NCI-H82 (cell line): ENCODE data around the gene MUC5B.
"Not testable (repeated sequence)": the region's sequence is repeated elsewhere in the genome, so short reads cannot be mapped to it uniquely, and the experiment has no call there.

Experiments used
- DNase-seq: peaks from one replicate; lab custom pipeline; 2025; lab: John Stamatoyannopoulos, UW

MUC5B gene

DNA sequence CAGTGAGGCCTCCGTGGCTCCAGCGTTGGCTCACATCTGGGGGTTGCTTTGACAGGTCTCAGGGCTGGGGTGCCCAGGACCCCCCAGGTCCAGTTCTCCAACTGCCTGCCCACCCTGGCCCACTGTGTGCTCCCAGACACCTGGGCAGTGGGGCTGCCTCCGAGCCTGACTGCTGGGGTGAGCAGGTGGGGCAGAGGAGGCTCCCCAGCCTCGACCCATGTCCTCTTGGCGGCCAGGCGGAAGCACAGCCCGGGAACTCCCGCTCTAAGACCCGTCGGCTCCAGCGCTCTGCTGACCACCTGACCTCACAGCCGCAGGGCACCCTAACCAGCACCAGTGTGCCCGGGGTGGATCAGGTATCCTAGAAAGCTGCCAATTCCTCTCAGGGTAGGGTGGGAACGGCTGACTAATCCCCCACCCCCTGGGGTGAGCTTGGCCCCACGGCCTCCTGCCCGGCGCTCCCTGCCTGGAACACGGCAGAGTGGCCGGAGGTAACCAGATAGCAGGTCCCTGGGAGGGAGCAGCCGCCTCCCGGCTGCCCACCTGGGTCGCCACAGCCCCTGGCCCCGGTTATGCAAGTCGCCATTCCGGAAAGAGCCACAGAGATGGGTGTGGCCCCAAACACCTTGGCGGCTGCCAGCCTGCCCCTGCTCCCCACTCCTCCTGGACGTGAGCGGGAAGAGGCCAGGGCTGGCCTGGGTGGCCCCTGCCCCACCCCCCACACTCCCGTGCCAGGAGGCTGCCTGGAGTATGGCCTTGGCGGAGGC lies 19.2 kb upstream of the MUC5B start:
- no peak for DNase-seq

DNA sequence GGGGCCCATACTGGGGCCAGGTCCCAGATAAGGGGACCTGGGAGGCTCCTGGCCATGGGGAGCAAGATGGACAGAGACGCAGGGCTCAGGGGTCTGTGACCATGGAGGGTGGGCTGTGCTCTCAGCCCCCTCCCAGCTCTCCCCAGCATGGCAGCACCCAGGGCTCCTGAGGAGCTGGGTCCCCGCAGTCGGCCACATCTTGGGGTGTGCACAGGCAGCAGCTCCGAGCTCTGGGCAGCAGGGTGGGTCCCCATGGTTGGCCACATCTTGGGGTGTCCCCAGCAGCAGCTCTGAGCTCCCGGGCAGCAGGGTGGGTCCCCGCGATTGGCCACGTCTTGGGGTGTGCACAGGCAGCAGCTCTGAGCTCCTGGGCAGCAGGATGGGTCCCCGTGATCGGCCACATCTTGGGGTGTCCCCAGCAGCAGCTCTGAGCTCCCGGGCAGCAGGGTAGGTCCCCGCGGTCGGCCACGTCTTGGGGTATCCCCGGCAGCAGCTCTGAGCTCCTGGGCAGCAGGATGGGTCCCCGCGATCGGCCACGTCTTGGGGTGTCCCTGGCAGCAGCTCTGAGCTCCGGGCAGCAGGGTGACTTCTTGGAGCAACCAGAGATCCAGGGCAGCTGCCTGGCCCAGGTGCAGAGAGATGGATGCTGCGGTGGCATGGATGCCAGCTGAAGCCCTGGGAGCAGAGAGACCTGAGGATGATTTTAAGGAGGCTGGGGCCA lies 18.3 kb upstream of the MUC5B start:
- no peak for DNase-seq

DNA sequence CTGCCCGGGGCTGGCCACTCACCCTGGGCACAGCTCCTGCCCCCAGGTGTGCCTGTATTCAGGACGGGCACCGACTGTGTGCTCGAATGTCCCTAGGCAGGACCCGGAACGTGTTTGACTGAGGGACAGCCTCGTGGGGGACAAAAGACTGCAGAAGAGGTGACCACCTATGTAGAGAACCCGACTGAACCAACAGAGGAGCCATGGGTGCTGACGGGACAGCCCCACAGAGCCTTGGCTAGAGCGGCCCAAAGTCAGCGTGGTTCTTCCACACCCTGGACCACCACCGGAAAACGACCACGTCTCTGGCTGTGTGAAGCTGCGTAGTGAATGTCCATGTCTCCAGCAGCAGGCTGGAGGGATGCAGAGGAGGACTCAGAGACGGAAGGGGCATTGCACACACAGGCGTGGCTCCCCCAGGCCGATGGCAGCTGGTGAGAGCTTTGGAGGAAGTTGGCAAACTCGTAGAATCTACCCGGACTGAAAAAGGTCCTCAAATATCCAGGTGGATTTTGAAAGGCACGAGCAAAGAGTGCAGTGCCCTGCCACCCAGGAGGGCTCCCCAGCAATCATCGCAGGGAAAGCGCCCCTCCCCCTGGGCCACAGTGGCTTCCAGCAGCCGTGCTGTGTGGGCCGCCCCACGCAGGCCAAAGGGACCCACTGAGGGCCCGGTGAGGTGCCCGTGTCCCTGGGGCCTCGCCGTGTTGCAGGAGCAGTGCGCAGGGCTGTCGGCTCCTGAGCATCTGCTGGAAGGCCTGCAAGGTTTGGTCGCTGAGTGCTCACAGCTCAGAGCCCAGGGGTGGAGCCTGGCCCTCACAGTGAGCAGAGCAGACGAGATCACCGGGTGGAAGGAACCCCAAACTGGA lies 17.5 kb upstream of the MUC5B start:
- no peak for DNase-seq

DNA sequence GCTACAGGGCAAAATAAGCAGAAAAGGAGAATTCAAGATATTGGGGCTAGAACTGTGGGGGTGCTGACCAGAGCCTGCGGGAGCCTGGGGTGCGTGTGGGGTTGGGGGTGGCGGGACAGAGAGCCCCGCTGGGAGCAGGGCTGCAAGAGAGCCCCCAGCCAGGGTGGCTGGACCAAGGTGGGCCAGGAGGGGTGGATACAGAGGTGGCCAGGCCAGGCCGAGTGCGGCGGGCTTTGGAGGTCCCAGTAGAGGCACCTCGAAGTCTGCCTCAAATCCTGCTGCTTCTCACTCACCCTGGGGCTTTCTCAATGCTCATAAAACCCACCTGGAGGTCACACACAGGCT lies 16.9 kb upstream of the MUC5B start:
- DNase-seq, result no peak

DNA sequence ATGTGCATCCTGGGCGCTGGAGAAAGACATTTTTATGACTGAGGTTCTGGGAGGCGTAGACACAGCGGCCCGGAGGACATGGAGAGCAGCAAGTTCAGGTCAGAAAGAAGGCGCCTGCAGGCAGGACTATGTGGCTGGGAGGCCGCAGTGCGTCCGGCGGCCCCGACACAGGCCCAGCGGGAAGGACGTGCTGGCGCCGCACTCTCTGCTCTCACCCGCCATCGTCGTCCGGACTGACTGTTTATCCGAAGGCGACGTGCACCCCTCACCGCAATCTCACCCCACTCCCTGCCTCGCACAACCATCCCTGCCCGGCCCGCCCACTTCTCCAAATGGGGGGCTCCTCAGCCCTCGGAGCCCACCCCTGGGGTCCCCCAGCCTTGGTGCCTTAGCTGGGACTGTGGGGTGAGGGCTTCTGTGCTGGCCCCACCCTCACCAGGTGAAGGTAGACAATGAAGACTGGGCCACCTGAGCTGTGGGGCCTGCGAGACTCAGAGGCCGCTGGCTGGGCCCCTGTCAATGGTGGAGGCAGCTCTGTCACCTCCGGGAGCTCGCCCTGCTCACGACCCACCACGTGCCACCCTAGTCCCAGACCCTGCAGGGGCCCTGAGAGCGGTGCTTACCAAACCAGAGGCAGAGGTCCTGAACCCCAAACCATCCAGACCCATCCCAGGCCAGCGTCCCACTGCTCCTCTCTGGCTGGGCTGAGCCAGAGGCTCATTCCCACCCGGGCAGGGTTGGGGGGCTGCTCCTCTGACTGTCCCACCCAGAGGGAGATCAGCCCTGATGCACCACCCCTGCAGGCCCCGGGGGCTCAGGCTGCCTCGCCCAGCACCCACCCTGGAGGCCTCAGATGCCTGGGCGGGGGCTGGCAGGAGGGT lies 16.2 kb upstream of the MUC5B start:
- DNase-seq, result no peak

DNA sequence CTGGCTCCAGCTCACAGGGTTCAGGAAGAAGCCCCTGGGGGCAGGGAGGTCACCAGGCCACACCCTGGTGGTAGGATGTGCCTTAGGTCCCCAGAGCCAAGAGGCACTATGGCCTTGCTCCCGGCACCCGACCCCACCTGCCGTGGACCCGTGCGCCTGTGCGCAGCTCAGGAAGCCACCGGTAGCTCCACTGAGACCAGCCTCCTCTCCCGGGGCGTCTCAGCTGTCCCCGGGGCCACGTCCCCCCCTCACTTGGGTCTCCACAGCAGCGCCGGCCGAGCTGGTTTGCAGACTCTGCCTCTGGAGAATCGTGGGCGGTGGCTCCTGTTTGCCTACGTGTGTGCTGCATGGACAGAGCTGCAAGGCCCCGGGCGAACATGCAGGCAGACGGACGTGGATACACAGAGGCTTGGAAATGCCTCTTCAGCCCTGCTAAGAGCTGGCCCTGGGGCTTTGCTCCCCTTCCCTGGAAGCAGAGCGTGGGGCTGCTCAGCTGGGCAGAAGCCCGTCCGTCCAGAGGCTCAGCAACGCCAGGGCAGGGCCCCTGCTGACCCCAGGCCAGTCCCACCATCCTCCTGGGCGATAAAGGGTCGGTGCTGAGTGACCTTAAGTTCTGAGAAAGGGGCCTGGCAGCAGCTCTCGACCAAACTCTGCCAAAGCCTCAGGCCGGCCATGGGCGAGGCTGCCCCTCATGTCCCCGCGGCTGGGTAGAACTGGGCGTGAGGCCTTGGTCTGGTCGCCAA lies 15.3 kb upstream of the MUC5B start:
- DNase-seq, result no peak

DNA sequence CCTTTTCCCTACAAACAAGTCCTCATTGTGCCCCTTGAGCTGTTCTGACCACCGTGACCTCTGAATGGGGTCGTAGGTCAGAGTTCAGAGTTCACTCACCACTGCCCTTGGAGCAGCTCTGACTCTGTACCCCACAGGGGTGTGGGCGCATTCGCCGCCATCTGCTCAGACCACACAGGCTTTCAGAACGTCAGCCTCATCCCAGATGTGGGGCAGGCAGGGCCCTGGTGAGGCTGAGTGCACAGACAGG lies 14.8 kb upstream of the MUC5B start:
- DNase-seq, result no peak

DNA sequence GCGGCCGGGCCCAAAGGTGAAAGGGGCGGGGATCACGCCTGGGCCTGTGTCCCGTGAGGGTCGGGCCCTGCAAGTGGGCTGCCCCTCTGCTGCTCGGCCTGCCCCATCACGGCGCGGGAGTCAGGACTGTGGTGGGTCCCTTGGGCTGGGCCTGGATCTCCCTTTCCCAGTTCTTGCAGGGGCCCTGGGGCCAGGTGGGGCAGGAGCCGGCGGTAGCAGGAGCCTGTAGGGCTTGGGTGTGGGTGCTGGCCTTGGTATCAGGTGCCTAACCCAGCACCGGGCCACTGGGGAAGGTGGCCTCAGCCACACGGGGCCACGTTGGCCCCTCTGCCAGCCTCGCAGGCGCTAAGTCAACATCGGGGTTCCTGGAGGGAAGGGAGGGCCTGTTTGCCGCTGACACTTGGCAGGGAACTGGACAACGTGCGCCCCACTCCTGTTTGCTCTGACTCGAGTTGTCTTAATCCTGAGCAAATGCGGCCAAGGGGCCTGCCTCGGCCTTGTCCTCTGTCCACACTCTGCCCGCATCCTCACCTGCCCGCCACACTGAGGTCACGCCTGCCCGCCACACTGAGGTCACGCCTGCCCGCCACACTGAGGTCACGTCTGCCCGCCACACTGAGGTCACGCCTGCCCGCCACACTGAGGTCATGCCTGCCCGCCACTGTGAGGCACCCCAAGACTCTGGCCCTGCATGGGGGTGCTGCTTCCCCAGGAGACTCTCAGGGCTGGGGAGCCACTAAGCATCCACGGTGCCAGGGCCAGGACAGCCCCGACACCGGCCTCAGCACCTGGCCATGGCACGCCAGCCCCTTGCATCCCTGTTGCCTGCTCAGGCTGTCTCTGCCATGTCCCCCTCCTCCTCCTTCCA lies 14.2 kb upstream of the MUC5B start:
- DNase-seq, result no peak

DNA sequence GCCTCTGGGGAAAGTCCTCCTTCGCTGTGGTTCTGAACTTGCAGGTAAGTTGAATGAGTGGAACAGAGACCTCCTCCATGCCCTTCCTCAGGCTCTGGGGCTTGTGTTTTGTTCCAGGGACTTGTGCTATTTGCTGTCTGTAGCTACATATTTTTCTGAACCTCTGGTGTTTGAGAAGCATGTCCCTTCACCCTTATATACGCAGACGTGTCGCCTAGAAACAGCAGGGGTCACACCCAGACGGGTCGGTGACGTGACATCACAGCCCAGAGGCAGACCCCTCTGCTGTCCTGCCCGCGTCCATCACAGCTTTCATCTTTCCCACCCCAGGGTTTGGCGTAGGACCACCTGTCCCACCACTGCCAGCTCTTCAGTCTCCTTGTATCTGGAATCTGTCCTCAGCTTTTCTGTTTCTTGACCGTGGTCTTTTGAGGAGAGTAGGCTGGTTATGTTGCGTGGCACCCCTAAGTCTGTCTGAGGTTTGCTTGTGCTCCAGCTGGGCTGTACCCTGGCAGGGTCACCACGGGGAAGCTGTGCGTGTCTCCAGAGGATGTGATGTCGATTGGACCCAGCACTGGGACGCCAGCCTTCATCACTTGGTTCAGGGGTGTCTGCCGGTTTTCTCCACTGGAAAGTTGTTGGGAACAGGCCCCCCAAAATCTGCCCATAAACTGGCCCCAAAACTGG lies 13.4 kb upstream of the MUC5B start:
- DNase-seq, result no peak

DNA sequence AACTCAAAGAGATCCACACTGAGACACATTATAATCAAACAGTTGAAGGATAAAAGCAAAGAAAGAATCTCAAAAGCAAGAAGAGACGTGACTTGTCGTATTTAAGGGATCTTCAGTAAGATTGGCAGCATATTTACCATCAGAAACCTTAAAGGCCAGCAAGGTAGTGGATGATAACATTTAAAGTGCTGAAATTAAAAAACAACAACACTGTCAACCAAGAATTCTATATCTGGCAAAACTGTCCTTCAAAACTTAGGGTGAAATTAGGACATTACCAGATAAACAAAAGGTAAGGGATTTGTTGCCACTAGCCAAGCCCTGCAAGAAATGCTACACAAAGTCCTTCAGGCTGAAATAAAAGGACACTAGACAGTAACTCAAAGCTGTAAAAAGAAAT lies 11.0 kb upstream of the MUC5B start:
- no peak for DNase-seq

DNA sequence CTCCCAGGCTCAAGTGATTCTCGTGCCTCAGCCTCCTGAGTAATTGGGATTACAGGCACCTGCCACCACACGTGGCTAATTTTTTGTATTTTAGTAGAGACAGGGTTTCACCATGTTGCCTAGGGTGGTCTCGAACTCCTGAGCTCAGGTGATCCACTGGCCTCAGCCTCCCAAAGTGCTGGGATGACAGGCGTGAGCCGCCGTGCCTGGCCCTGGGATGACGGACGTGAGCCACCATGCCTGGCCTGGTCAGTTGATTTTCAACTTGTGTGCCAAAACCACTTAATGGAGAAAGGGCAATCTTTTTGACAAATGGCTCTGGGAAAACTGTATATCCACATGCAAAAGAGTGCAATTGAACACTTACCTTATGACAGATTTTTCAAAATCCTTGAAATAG lies 7.0 kb upstream of the MUC5B start:
- not testable (repeated sequence) for DNase-seq

DNA sequence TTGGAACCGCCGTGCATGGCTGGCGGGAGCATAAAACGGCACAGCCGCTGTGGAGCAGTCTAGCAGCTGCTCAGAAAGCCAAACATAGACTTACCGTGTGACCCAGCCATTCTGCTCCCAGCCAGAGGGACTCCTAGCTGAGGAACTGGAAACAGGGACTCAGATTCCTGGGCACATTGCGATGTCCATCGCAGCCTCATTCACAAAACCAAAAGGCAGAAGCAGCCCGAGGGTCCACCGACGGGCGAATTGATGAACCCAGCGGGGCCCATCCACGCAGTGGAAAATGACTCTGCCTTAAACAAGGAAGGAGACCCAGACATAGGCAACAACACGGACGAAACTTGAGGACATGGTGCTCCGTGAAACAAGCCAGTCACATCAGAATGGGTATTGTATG lies 5.7 kb upstream of the MUC5B start:
- DNase-seq, result no peak

DNA sequence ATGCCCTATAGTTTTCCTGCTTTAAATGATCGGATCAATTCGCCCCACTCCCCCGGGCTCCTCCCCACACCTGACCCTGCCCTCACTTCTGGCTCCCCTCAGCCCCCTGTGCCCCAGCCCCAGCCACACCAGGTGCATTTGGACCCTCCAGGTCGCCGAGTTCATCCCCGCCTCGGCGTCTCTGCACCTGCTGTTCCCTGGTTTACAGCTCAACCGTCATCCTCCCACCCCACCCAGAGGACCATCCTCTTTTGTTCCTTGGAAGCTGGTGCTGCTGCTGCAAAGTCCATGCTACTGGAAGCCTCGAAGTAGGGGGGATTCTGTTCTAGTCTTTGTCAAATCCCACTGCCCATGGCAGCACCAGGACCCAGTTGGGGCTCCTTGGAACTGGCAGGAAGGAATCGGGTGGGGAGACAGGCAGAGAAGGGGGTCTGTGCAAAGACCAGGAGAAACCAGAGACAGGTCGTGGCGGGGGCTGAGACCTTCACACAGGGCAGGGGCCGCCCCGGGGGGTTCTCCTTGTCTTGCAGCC lies 4.5 kb upstream of the MUC5B start:
- DNase-seq, result no peak

DNA sequence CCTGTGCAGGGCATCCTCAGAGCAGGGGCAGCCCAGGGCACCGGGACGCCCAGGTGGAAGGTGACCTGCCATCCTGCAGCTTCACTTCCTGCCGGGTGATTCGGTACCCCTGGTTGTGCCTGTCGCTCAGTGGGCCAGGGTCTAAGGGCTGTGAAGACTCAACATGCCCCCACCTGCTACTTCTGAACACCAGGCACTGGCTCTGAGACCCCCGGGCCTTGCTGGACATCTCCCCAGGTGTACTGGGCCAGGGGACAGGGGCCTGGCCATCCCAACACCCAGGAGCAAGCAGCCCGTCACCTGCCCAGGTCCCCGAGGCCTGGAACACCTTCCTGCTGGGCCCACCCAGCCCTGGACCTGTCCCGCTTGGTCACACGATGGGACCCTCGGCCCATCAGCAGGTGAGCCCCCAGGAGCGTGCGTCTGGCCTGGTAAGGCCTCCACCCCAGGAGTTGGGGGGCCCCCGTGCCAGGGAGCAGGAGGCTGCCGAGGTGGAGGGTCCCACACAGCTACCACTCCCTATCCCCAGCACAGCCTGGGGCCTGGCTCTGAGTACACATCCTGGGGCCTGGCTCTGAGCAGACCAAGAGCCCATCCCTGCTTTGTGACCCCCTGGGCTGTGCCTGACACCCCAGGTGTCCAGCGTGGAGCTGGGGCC lies 3.9 kb upstream of the MUC5B start:
- DNase-seq, result no peak

DNA sequence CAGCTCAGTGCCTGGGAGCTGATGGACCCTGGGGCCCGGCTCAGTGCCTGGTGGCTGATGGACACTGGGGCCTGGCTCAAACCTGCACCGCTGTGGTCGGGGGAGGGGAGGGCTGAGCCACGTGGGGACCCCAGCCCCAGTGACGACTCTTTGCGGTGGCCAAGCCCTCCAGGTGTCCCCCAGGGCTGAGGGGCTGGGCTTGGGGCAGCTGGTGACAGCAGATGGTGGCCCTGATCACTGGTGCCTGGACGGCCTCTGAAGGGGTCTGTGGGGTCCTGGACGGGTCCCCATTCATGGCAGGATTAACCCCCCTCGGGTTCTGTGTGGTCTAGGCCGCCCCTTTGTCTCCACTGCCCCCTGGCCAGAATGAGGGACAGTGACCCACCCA lies 3.4 kb upstream of the MUC5B start:
- DNase-seq, result no peak

DNA sequence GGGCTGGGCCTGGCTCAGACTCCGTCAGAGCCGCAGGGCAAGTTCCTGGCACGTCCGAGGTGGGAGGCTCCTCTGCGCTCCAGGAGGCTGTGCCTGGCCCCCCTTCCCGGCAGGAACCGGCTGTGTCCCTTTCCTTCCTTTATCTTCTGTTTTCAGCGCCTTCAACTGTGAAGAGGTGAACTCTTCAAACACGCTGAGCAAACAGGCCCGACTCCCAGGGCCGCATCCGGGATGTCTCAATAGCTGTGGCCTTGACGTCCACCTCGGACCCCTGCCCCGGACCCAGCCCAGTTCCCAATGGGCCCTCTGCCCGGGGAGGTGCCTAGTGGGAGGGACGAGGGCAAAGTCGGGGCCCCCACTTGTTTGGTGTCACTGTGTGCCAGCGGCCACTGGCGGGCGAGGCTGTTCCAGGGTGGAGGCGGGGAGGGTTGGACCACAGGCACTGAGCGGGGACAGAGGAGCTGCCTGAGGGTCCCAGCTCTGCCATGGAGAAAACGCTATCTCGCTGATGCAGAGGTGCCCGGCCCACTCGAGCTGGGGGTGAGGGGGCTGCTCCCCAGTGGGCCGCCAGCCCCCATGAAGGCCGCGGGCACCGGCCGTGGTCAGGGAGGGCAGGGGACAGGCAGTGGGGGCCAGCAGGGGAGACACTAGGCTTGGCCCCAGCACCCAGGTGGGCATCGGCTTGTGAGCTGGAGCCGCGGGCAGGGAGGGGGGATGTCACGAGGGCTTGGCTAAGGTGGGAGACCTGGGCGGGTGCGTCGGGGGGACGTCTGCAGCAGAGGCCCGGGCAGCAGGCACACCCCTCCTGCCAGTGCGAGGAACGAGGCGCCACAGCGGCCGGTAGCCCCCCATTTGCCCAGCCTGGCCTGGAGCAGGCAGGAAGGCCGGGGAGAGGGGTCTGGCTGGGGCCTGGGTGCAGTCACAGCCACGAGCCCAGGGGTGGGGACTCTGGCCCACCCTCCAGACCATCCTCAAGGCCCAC lies 2.7 kb upstream of the MUC5B start:
- DNase-seq, result no peak

DNA sequence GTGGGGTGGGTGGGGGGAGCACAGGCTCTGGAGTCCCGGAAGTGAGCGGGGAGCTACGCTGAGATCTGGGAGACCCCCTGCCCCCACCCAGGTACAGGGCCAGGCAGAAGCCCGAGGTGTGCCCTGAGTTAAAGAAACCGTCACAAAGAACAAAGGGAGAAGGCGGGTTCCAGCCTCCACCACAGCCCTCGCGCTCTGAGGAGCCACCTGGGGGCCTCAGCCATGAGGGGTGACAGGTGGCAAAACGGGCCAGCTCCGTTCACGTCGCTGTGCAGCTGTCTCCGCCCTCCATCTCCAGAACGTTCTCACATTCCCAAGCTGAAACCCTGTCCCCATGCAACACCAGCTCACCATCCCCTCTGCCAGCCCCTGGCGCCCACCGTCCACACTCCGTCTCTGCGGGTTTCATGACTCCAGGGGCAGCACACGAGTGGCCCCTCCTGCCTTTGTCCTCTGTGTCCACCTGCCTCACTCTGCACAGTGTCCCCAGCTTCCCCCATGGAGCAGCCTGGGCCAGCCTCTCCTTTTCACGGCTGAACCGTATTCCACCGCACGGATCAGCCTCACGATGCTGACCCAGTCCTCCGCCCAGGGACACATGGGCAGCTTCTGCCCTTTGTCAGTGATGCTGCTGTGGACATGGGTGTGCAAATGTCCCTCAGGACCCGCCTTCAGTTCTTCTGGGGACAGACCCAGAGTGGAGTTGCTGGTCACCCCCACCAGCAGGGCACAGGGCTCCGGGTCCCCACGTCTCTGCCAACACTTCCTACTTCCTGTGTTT lies 1.7 kb upstream of the MUC5B start:
- DNase-seq, result no peak
